ENCODE results near the gene MPL. TPM values are rescaled to one million over a fixed set of nuclear protein-coding genes. Genes with fewer than 3 reads are reported as not detected.

Gene MPL
- total and polyA plus RNA-seq, 2 of the 13 experiments (the other 11 are each of a cell fraction or from before 2014, with no cell fraction given): not detected

DNA sequence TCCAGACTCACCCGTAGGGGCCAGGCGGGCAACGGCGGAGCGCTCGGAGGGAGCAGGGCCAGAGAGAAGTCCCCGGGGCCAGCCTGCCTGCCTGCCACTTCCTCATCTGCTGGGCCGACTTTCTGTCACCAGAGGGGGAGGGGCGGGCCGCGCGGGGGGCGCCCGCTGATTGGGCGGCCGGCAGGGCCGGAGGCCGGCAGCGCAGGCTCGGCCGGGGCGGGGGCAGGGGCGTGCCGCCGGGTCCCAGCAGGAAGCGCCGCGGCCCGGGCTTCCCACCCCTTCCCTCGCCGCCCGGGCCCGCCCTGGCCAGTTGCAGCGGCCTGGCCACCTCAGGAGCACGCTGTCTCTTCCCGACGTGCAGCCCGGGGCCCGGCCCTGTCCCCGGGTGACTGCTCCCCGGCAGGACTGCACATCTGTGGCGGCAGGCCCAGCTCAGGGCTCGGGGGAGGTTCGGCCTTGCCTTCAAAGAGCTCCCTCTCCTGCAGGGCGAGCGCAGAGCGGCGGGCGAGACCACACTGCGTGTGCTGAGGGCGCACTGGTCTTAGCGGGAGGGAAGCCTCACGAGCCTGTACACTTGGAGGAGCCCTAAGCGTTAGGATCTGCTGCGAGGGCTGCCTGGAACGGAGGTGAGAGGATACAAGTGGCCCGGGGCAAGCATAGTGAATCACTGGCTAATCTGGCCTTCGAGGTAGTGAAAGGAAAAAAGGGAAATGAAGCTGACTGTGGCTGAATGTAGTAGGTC, 30.5 kb downstream of the MPL start, which contains the start of gene ELOVL1 (continued):
- TF ChIP-seq, protein P1, sequence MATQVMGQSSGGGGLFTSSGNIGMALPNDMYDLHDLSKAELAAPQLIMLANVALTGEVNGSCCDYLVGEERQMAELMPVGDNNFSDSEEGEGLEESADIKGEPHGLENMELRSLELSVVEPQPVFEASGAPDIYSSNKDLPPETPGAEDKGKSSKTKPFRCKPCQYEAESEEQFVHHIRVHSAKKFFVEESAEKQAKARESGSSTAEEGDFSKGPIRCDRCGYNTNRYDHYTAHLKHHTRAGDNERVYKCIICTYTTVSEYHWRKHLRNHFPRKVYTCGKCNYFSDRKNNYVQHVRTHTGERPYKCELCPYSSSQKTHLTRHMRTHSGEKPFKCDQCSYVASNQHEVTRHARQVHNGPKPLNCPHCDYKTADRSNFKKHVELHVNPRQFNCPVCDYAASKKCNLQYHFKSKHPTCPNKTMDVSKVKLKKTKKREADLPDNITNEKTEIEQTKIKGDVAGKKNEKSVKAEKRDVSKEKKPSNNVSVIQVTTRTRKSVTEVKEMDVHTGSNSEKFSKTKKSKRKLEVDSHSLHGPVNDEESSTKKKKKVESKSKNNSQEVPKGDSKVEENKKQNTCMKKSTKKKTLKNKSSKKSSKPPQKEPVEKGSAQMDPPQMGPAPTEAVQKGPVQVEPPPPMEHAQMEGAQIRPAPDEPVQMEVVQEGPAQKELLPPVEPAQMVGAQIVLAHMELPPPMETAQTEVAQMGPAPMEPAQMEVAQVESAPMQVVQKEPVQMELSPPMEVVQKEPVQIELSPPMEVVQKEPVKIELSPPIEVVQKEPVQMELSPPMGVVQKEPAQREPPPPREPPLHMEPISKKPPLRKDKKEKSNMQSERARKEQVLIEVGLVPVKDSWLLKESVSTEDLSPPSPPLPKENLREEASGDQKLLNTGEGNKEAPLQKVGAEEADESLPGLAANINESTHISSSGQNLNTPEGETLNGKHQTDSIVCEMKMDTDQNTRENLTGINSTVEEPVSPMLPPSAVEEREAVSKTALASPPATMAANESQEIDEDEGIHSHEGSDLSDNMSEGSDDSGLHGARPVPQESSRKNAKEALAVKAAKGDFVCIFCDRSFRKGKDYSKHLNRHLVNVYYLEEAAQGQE (IDR thresholded peaks at IDR 0.05; ENCODE audit: borderline replicate concordance in 1 of 2, low read depth in 1 of 2, low read length in 2 of 2): no peak
- TF ChIP-seq ZNF891 (CRISPR knock-in tag; IDR thresholded peaks at IDR 0.05) (peak; percentile 85; the same call in 1 of the 2 replicates), ZNF549 (CRISPR knock-in tag; IDR thresholded peaks at IDR 0.05) (no peak), ZNF562 (CRISPR knock-in tag; IDR thresholded peaks at IDR 0.05; ENCODE audit: borderline replicate concordance) (peak; percentile 63; the same call in 1 of the 2 replicates), TGIF2 (CRISPR knock-in tag; IDR thresholded peaks at IDR 0.05) (peak; percentile 42), ZFP1 (CRISPR knock-in tag; IDR thresholded peaks at IDR 0.05) (peak; percentile 58; the same call in 1 of the 2 replicates), ZNF780A (CRISPR knock-in tag; IDR thresholded peaks at IDR 0.05) (peak; percentile 66; the same call in 1 of the 2 replicates), SP4 (CRISPR knock-in tag; IDR thresholded peaks at IDR 0.05) (peak; percentile 58), CCDC6 (CRISPR knock-in tag; IDR thresholded peaks at IDR 0.05) (no peak; the same call in none of the 2 replicates), ZSCAN31 (CRISPR knock-in tag; IDR thresholded peaks at IDR 0.05; ENCODE audit: low read depth) (peak; percentile 84), DNMT1 (CRISPR knock-in tag; IDR thresholded peaks at IDR 0.05) (peak; percentile 36; the same call in 1 of the 2 replicates), ETV5 (CRISPR knock-in tag; IDR thresholded peaks at IDR 0.05; ENCODE audit: borderline replicate concordance) (peak; percentile 68), ZNF30 (CRISPR knock-in tag; IDR thresholded peaks at IDR 0.05) (no peak), RFXANK (CRISPR knock-in tag; IDR thresholded peaks at IDR 0.05) (0 out of 2 replicates have a peak, but pooled peaks have one; percentile 33), ZNF788 (CRISPR knock-in tag; IDR thresholded peaks at IDR 0.05; ENCODE audit: borderline replicate concordance) (peak; percentile 55; the same call in 1 of the 2 replicates), PAF1 (CRISPR knock-in tag; IDR thresholded peaks at IDR 0.05) (no peak), JDP2 (CRISPR knock-in tag; IDR thresholded peaks at IDR 0.05; ENCODE audit: borderline replicate concordance) (peak; percentile 77; the same call in 1 of the 2 replicates), NCOA2 (CRISPR knock-in tag; IDR thresholded peaks at IDR 0.05) (peak; percentile 65), ZNF510 (CRISPR knock-in tag; IDR thresholded peaks at IDR 0.05; ENCODE audit: low read depth) (no peak), ZNF253 (CRISPR knock-in tag; IDR thresholded peaks at IDR 0.05; ENCODE audit: borderline replicate concordance) (peak; percentile 87; the same call in 1 of the 2 replicates)
- TF ChIP-seq, protein P2, sequence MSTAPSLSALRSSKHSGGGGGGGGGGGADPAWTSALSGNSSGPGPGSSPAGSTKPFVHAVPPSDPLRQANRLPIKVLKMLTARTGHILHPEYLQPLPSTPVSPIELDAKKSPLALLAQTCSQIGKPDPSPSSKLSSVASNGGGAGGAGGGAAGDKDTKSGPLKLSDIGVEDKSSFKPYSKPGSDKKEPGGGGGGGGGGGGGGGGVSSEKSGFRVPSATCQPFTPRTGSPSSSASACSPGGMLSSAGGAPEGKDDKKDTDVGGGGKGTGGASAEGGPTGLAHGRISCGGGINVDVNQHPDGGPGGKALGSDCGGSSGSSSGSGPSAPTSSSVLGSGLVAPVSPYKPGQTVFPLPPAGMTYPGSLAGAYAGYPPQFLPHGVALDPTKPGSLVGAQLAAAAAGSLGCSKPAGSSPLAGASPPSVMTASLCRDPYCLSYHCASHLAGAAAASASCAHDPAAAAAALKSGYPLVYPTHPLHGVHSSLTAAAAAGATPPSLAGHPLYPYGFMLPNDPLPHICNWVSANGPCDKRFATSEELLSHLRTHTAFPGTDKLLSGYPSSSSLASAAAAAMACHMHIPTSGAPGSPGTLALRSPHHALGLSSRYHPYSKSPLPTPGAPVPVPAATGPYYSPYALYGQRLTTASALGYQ (CRISPR knock-in tag; IDR thresholded peaks at IDR 0.05): peak; percentile 75; the same call in 1 of the 2 replicates
- TF ChIP-seq, protein P3, sequence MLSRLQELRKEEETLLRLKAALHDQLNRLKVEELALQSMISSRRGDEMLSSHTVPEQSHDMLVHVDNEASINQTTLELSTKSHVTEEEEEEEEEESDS (CRISPR knock-in tag; IDR thresholded peaks at IDR 0.05; ENCODE audit: borderline replicate concordance): peak; percentile 91; the same call in 1 of the 2 replicates
- TF ChIP-seq, protein P4, sequence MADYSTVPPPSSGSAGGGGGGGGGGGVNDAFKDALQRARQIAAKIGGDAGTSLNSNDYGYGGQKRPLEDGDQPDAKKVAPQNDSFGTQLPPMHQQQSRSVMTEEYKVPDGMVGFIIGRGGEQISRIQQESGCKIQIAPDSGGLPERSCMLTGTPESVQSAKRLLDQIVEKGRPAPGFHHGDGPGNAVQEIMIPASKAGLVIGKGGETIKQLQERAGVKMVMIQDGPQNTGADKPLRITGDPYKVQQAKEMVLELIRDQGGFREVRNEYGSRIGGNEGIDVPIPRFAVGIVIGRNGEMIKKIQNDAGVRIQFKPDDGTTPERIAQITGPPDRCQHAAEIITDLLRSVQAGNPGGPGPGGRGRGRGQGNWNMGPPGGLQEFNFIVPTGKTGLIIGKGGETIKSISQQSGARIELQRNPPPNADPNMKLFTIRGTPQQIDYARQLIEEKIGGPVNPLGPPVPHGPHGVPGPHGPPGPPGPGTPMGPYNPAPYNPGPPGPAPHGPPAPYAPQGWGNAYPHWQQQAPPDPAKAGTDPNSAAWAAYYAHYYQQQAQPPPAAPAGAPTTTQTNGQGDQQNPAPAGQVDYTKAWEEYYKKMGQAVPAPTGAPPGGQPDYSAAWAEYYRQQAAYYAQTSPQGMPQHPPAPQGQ (CRISPR knock-in tag; IDR thresholded peaks at IDR 0.05; ENCODE audit: borderline replicate concordance): no peak

Data from HepG2 (cell line).